HEK293 (cell line): ENCODE results near the gene CFAP97.

ENCODE experiments used
- BCL6B ChIP-seq: fragments of 450-650 bp; formaldehyde crosslinking; IDR thresholded peaks from 2 replicates; pipeline ENCODE4 v1.5.1; 2017; ENCODE audit warnings: missing biosample characterization, missing genetic modification characterization
- CTCF ChIP-seq: fragments of 450-650 bp; formaldehyde crosslinking; IDR thresholded peaks from 2 replicates; pipeline ENCODE4 v1.5.1; 2016; ENCODE audit warnings: missing biosample characterization, missing genetic modification characterization
- REST ChIP-seq: fragments of 450-650 bp; formaldehyde crosslinking; IDR thresholded peaks from 2 replicates; pipeline ENCODE4 v1.5.1; 2016; ENCODE audit warnings: missing biosample characterization, missing genetic modification characterization
- ZBTB21 ChIP-seq: fragments of 450-650 bp; formaldehyde crosslinking; IDR thresholded peaks from 2 replicates; pipeline ENCODE4 v1.5.1; 2017; ENCODE audit warnings: missing biosample characterization, missing genetic modification characterization
- ZNF24 ChIP-seq: fragments of 450-650 bp; formaldehyde crosslinking; IDR thresholded peaks from 2 replicates; pipeline ENCODE4 v1.5.1; 2016; ENCODE audit warnings: missing biosample characterization, missing genetic modification characterization
- ZNF350 ChIP-seq: fragments of 450-650 bp; formaldehyde crosslinking; IDR thresholded peaks from 2 replicates; pipeline ENCODE4 v1.5.0; 2017; ENCODE audit warnings: missing biosample characterization, mild to moderate bottlenecking, missing genetic modification characterization
- ZNF366 ChIP-seq: fragments of 450-650 bp; formaldehyde crosslinking; conservative IDR thresholded peaks from 2 replicates; pipeline ENCODE4 v1.5.1; 2016; ENCODE audit warnings: missing biosample characterization, missing genetic modification characterization
- ZNF404 ChIP-seq: fragments of 450-650 bp; formaldehyde crosslinking; IDR thresholded peaks from 2 replicates; pipeline ENCODE4 v1.5.1; 2017; ENCODE audit warnings: missing biosample characterization, missing genetic modification characterization
- ZNF600 ChIP-seq: fragments of 450-650 bp; formaldehyde crosslinking; IDR thresholded peaks from 2 replicates; pipeline ENCODE4 v1.5.1; 2016; ENCODE audit warnings: missing biosample characterization, missing genetic modification characterization

GRCh38 chr4:185141777-185142176 lies 62.0 kb downstream of the CFAP97 start:
- TF ChIP-seq ZNF350 (no peak), ZNF24 (tag by site-specific recombination) (no peak), ZBTB21 (tag by site-specific recombination) (no peak), BCL6B (tag by site-specific recombination) (no peak), ZNF366 (no peak), CTCF (tag by site-specific recombination) (no peak), ZNF404 (no peak), ZNF600 (tag by site-specific recombination) (no peak), REST (tag by site-specific recombination) (no peak)
